ENCODE measurements around the gene C15orf39. TPM values are rescaled to one million over a fixed set of nuclear protein-coding genes. Genes with fewer than 3 reads are reported as not detected.
A peak's percentile ranks its signal among the peaks of the same experiment; 100 is the strongest.

The C15orf39 gene
- total and polyA plus RNA-seq, 9 of the 15 experiments (the other 6 are each of a cell fraction or from before 2014, with no cell fraction given): 0.31 to 29.8 (median 4.4) TPM

DNA sequence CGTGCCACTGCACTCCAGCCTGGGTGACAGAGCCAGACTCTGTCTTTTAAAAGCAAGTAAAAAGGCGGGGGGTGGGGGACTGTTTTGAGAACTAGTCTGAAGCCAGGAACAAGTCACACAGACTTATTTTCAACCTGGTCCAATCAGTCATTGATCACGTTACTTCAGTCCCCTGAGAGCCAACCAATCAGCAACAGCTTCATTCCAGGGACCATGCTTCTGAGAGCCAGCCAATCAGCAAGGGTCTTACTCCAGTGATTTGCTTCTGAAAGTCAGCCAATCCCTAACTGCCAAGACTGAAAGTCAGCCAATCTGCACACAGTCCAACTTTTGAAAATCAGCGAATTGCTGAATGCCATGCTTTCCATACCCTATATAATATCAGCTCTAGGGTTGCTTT, 48.6 kb upstream of the C15orf39 start (continued):
- TF ChIP-seq TCFL5 (CRISPR knock-in tag; conservative IDR thresholded peaks at IDR 0.05): no peak
- no peak for TF ChIP-seq MAZ (CRISPR knock-in tag; conservative IDR thresholded peaks at IDR 0.05 in 1 of 2, IDR thresholded peaks at IDR 0.05 in 1 of 2)
- no peak for TF ChIP-seq ZBTB17 (CRISPR knock-in tag; IDR thresholded peaks at IDR 0.05)
- TF ChIP-seq HDAC1 (IDR thresholded peaks at IDR 0.05): no peak
- TF ChIP-seq BACH1 (tag; IDR thresholded peaks at IDR 0.05): no peak
- TF ChIP-seq PURB (CRISPR knock-in tag; IDR thresholded peaks at IDR 0.05; ENCODE audit: low read depth): no peak
- TF ChIP-seq ZEB2 (IDR thresholded peaks at IDR 0.05): no peak
- TF ChIP-seq, protein P1, sequence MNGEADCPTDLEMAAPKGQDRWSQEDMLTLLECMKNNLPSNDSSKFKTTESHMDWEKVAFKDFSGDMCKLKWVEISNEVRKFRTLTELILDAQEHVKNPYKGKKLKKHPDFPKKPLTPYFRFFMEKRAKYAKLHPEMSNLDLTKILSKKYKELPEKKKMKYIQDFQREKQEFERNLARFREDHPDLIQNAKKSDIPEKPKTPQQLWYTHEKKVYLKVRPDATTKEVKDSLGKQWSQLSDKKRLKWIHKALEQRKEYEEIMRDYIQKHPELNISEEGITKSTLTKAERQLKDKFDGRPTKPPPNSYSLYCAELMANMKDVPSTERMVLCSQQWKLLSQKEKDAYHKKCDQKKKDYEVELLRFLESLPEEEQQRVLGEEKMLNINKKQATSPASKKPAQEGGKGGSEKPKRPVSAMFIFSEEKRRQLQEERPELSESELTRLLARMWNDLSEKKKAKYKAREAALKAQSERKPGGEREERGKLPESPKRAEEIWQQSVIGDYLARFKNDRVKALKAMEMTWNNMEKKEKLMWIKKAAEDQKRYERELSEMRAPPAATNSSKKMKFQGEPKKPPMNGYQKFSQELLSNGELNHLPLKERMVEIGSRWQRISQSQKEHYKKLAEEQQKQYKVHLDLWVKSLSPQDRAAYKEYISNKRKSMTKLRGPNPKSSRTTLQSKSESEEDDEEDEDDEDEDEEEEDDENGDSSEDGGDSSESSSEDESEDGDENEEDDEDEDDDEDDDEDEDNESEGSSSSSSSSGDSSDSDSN (IDR thresholded peaks at IDR 0.05; ENCODE audit: borderline replicate concordance in 1 of 2, low read depth in 2 of 2, low read length in 2 of 2): no peak
- no peak for TF ChIP-seq HDAC6 (IDR thresholded peaks at IDR 0.05; ENCODE audit: low read depth, low read length)
- peak; percentile 73 for TF ChIP-seq RBM25 (IDR thresholded peaks at IDR 0.05; ENCODE audit: low read depth, low read length, severe bottlenecking)
- no peak for TF ChIP-seq GTF2A2 (tag; IDR thresholded peaks at IDR 0.05)
- TF ChIP-seq, protein P2, sequence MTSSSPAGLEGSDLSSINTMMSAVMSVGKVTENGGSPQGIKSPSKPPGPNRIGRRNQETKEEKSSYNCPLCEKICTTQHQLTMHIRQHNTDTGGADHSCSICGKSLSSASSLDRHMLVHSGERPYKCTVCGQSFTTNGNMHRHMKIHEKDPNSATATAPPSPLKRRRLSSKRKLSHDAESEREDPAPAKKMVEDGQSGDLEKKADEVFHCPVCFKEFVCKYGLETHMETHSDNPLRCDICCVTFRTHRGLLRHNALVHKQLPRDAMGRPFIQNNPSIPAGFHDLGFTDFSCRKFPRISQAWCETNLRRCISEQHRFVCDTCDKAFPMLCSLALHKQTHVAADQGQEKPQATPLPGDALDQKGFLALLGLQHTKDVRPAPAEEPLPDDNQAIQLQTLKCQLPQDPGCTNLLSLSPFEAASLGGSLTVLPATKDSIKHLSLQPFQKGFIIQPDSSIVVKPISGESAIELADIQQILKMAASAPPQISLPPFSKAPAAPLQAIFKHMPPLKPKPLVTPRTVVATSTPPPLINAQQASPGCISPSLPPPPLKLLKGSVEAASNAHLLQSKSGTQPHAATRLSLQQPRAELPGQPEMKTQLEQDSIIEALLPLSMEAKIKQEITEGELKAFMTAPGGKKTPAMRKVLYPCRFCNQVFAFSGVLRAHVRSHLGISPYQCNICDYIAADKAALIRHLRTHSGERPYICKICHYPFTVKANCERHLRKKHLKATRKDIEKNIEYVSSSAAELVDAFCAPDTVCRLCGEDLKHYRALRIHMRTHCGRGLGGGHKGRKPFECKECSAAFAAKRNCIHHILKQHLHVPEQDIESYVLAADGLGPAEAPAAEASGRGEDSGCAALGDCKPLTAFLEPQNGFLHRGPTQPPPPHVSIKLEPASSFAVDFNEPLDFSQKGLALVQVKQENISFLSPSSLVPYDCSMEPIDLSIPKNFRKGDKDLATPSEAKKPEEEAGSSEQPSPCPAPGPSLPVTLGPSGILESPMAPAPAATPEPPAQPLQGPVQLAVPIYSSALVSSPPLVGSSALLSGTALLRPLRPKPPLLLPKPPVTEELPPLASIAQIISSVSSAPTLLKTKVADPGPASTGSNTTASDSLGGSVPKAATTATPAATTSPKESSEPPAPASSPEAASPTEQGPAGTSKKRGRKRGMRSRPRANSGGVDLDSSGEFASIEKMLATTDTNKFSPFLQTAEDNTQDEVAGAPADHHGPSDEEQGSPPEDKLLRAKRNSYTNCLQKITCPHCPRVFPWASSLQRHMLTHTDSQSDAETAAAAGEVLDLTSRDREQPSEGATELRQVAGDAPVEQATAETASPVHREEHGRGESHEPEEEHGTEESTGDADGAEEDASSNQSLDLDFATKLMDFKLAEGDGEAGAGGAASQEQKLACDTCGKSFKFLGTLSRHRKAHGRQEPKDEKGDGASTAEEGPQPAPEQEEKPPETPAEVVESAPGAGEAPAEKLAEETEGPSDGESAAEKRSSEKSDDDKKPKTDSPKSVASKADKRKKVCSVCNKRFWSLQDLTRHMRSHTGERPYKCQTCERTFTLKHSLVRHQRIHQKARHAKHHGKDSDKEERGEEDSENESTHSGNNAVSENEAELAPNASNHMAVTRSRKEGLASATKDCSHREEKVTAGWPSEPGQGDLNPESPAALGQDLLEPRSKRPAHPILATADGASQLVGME (CRISPR knock-in tag; IDR thresholded peaks at IDR 0.05): no peak
- TF ChIP-seq POLR2AphosphoS2 (IDR thresholded peaks at IDR 0.05; ENCODE audit: low read length): no peak
- TF ChIP-seq, protein P3, sequence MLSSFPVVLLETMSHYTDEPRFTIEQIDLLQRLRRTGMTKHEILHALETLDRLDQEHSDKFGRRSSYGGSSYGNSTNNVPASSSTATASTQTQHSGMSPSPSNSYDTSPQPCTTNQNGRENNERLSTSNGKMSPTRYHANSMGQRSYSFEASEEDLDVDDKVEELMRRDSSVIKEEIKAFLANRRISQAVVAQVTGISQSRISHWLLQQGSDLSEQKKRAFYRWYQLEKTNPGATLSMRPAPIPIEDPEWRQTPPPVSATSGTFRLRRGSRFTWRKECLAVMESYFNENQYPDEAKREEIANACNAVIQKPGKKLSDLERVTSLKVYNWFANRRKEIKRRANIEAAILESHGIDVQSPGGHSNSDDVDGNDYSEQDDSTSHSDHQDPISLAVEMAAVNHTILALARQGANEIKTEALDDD (IDR thresholded peaks at IDR 0.05): peak; percentile 60; the same call in 1 of the 2 replicates
- TF ChIP-seq SLC30A9 (CRISPR knock-in tag; IDR thresholded peaks at IDR 0.05): no peak
- TF ChIP-seq XRCC3 (IDR thresholded peaks at IDR 0.05): no peak
- no peak for TF ChIP-seq NFXL1 (CRISPR knock-in tag; IDR thresholded peaks at IDR 0.05)
- TF ChIP-seq SAP30 (IDR thresholded peaks at IDR 0.05; ENCODE audit: borderline replicate concordance, insufficient read depth, low read depth, low read length, poor library complexity, severe bottlenecking): no peak
- no peak for TF ChIP-seq RBM34 (IDR thresholded peaks at IDR 0.05; ENCODE audit: borderline replicate concordance, insufficient read depth, low read length)
- TF ChIP-seq HDAC2 (IDR thresholded peaks at IDR 0.05): no peak
